HEK293 (cell line): Measurements from ENCODE around the gene KIF13A.

Experiments used
- CTCF ChIA-PET: fragments of 350-600 bp; formaldehyde crosslinking; extraction: SDS; loops from one replicate; lab custom pipeline; 2021; ENCODE audit warnings: antibody characterized with exemption; lab: Yijun Ruan, JAX
- POLR2A ChIA-PET: fragments of 300-600 bp; formaldehyde crosslinking; extraction: SDS; loops from one replicate; lab custom pipeline; 2020; ENCODE audit warnings: antibody characterized with exemption, inconsistent platforms; lab: Yijun Ruan, JAX
- H3K27ac ChIP-seq: fragments of 200-500 bp; sonication (Bioruptor generic); 2 replicates; pipeline ENCODE4 v1.5.1; 2014; ENCODE audit warnings: low read depth, low read length, control low read depth, inconsistent platforms; ENCODE audit errors: extremely low read depth
- H3K36me3 ChIP-seq, 2 experiments: fragments of 200-500 bp in 1 of 2; sonication (Bioruptor generic) in 1 of 2; 1 replicate in 1 of 2; 2 replicates in 1 of 2; pipeline ENCODE4 v1.5.1; 2014 to 2017; ENCODE audit warnings: inconsistent platforms in 2 of 2, low read length in 2 of 2; ENCODE audit not compliant: control insufficient read depth in 2 of 2, insufficient read depth in 1 of 2
- H3K4me1 ChIP-seq: fragments of 200-500 bp; sonication (Bioruptor generic); 2 replicates; pipeline ENCODE4 v1.5.1; 2014; ENCODE audit warnings: mild to moderate bottlenecking, low read length, inconsistent platforms; ENCODE audit not compliant: control insufficient read depth, insufficient read depth
- H3K4me3 ChIP-seq: 2 replicates; pipeline ENCODE4 v1.5.1; 2011; ENCODE audit warnings: low read depth, mild to moderate bottlenecking, control low read depth, low read length, moderate library complexity
- H3K9me3 ChIP-seq: fragments of 200-500 bp; sonication (Bioruptor generic); 2 replicates; pipeline ENCODE4 v1.5.1; 2014; ENCODE audit warnings: low read depth, low read length, inconsistent platforms; ENCODE audit not compliant: control insufficient read depth, insufficient read depth
- GLIS2 ChIP-seq: fragments of 450-650 bp; formaldehyde crosslinking; IDR thresholded peaks from 2 replicates; pipeline ENCODE4 v1.5.1; 2016; ENCODE audit warnings: missing biosample characterization, missing genetic modification characterization
- INSM2 ChIP-seq: fragments of 450-650 bp; formaldehyde crosslinking; IDR thresholded peaks from 2 replicates; pipeline ENCODE4 v1.5.1; 2016; ENCODE audit warnings: missing biosample characterization, missing genetic modification characterization
- KLF8 ChIP-seq: fragments of 450-650 bp; formaldehyde crosslinking; IDR thresholded peaks from 2 replicates; pipeline ENCODE4 v1.5.1; 2016; ENCODE audit warnings: missing biosample characterization, missing genetic modification characterization
- TRIM28 ChIP-seq: IDR thresholded peaks from 2 replicates; pipeline ENCODE4 v1.6.1; 2011; ENCODE audit warnings: low read length, control low read depth, borderline replicate concordance
- ZNF114 ChIP-seq: fragments of 450-650 bp; formaldehyde crosslinking; IDR thresholded peaks from 2 replicates; pipeline ENCODE4 v1.5.0; 2017; ENCODE audit warnings: missing biosample characterization, missing genetic modification characterization
- ZNF157 ChIP-seq: fragments of 450-650 bp; formaldehyde crosslinking; IDR thresholded peaks from 2 replicates; pipeline ENCODE4 v1.5.1; 2016; ENCODE audit warnings: missing biosample characterization, missing genetic modification characterization
- ZNF274 ChIP-seq, 2 experiments: fragments of 200-500 bp in 1 of 2; fragments of 450-650 bp in 1 of 2; sonication (Bioruptor generic) in 1 of 2; formaldehyde crosslinking in 1 of 2; IDR thresholded peaks; 2 replicates each; pipeline versions ENCODE4 v1.5.1 to v1.6.1; 2014 to 2016; ENCODE audit warnings: borderline replicate concordance in 1 of 2, inconsistent platforms in 1 of 2, low read length in 1 of 2, missing biosample characterization in 1 of 2, missing genetic modification characterization in 1 of 2
- ZNF350 ChIP-seq: fragments of 450-650 bp; formaldehyde crosslinking; IDR thresholded peaks from 2 replicates; pipeline ENCODE4 v1.5.0; 2017; ENCODE audit warnings: missing biosample characterization, mild to moderate bottlenecking, missing genetic modification characterization
- ZNF394 ChIP-seq: fragments of 450-650 bp; formaldehyde crosslinking; IDR thresholded peaks from 2 replicates; pipeline ENCODE4 v1.5.1; 2016; ENCODE audit warnings: missing biosample characterization, missing genetic modification characterization, mild to moderate bottlenecking, moderate library complexity, borderline replicate concordance
- ZNF398 ChIP-seq: fragments of 450-650 bp; formaldehyde crosslinking; IDR thresholded peaks from 2 replicates; pipeline ENCODE4 v1.5.1; 2017; ENCODE audit warnings: missing biosample characterization, missing genetic modification characterization
- ZNF529 ChIP-seq: fragments of 450-650 bp; formaldehyde crosslinking; IDR thresholded peaks from 2 replicates; pipeline ENCODE4 v1.5.1; 2017; ENCODE audit warnings: missing genetic modification characterization, missing biosample characterization; ENCODE audit not compliant: insufficient replicate concordance
- ZNF555 ChIP-seq: fragments of 450-650 bp; formaldehyde crosslinking; conservative IDR thresholded peaks from 2 replicates; pipeline ENCODE4 v1.5.1; 2017; ENCODE audit warnings: missing biosample characterization, mild to moderate bottlenecking, missing genetic modification characterization, inconsistent platforms
- ZNF571 ChIP-seq: fragments of 450-650 bp; formaldehyde crosslinking; IDR thresholded peaks from 2 replicates; pipeline ENCODE4 v1.5.0; 2017; ENCODE audit warnings: missing biosample characterization, missing genetic modification characterization
- ZNF639 ChIP-seq: fragments of 450-650 bp; formaldehyde crosslinking; IDR thresholded peaks from 2 replicates; pipeline ENCODE4 v1.5.1; 2016; ENCODE audit warnings: missing biosample characterization, missing genetic modification characterization
- ZNF658 ChIP-seq: fragments of 450-650 bp; formaldehyde crosslinking; IDR thresholded peaks from 2 replicates; pipeline ENCODE4; 2016; ENCODE audit warnings: missing biosample characterization, missing genetic modification characterization
- ZNF701 ChIP-seq: fragments of 450-650 bp; formaldehyde crosslinking; IDR thresholded peaks from 2 replicates; pipeline ENCODE4 v1.5.1; 2016; ENCODE audit warnings: missing biosample characterization, missing genetic modification characterization

Gene KIF13A

GRCh38 chr6:17714879-17715851, 272.3 kb downstream of the KIF13A start (continued):
- TF ChIP-seq ZNF398 (tag by site-specific recombination) (0 out of 2 replicates have a peak, but pooled peaks have one; percentile 23), GLIS2 (tag by site-specific recombination) (no peak), ZNF529 (tag by site-specific recombination) (no peak), ZNF114 (no peak), ZNF394 (tag by site-specific recombination) (peak; percentile 38; the same call in 1 of the 2 replicates), ZNF639 (peak; percentile 75; the same call in 1 of the 2 replicates)

- H3K4me1 ChIP-seq, result no peaks in the 10 kb centered on the region
- no peak for TF ChIP-seq TRIM28
- TF ChIP-seq ZNF701, result no peak
- TF ChIP-seq KLF8 (tag by site-specific recombination), result no peak
- no peak for TF ChIP-seq ZNF157 (tag by site-specific recombination)
- no peak for TF ChIP-seq ZNF555 (tag by site-specific recombination)
- no peak for TF ChIP-seq INSM2
- TF ChIP-seq ZNF274 (IDR thresholded peaks at IDR 0.05; ENCODE audit: low read length), result no peak
- no peak for TF ChIP-seq ZNF274 (tag by site-specific recombination; IDR thresholded peaks at IDR 0.05; ENCODE audit: borderline replicate concordance)
- no peak for TF ChIP-seq ZNF350 (tag by site-specific recombination)
- TF ChIP-seq ZNF658, result no peak
- TF ChIP-seq, all 188 proteins: peak for 0
- Histone ChIP-seq H3K4me3 (no peak overlapping the region), H3K9me3 (no peaks in the 10 kb centered on the region), H3K27ac (no peak overlapping the region), H3K36me3 (no peaks in the 10 kb centered on the region)
- POLR2A ChIA-PET, result interaction anchor here (0.6 to 2.5 kb wide), 4 partner anchors 8 to 550 kb away, joined by 3 to 22 read pairs (median 3); partner anchors contain the start of genes DEK and NUP153
- CTCF ChIA-PET, result interaction anchor here (0.9 kb wide), 2 partner anchors 11 to 90 kb away, joined by 3 read pairs; no protein-coding TSS in a partner anchor
These were observed 273.3 kb downstream of the KIF13A start for GRCh38 chr6:17714177-17714576.

GRCh38 chr6:17712576-17712975, 274.9 kb downstream of the KIF13A start:
- Histone ChIP-seq H3K9me3 (no peaks in the 10 kb centered on the region), H3K27ac (no peak overlapping the region), H3K4me3 (no peak overlapping the region), H3K36me3 (no peaks in the 10 kb centered on the region), H3K4me1 (no peaks in the 10 kb centered on the region)
- POLR2A ChIA-PET, result interaction anchor here (0.7 kb wide), 1 partner anchor 27 kb away, joined by 4 read pairs; no protein-coding TSS in a partner anchor
- TF ChIP-seq ZNF571, result no peak
- CTCF ChIA-PET, result interaction anchor here (0.5 to 1.5 kb wide), 7 partner anchors 8 to 1691 kb away, joined by 3 to 8 read pairs (median 4); no protein-coding TSS in a partner anchor
